Sigmoid colon (tissue), 3 donors: Measurements from ENCODE around the gene APOB.

ENCODE experiments used
- POLR2A ChIP-seq, 2 donors: fragments of 450-650 bp; IDR thresholded peaks; one replicate each; pipeline ENCODE4 v1.6.1; 2016; ENCODE audit warnings: antibody characterized with exemption in 2 of 2, mild to moderate bottlenecking in 2 of 2, moderate library complexity in 2 of 2
- TF ChIP-seq, protein P1 (sequence below), 4 experiments: fragments of 450-650 bp in 3 of 4; fragments of 200-600 bp in 1 of 4; IDR thresholded peaks; one replicate each; pipeline ENCODE4 v1.5.1; 2016 to 2019; ENCODE audit warnings: antibody characterized with exemption in 4 of 4, mild to moderate bottlenecking in 3 of 4, moderate library complexity in 2 of 4

DNA sequence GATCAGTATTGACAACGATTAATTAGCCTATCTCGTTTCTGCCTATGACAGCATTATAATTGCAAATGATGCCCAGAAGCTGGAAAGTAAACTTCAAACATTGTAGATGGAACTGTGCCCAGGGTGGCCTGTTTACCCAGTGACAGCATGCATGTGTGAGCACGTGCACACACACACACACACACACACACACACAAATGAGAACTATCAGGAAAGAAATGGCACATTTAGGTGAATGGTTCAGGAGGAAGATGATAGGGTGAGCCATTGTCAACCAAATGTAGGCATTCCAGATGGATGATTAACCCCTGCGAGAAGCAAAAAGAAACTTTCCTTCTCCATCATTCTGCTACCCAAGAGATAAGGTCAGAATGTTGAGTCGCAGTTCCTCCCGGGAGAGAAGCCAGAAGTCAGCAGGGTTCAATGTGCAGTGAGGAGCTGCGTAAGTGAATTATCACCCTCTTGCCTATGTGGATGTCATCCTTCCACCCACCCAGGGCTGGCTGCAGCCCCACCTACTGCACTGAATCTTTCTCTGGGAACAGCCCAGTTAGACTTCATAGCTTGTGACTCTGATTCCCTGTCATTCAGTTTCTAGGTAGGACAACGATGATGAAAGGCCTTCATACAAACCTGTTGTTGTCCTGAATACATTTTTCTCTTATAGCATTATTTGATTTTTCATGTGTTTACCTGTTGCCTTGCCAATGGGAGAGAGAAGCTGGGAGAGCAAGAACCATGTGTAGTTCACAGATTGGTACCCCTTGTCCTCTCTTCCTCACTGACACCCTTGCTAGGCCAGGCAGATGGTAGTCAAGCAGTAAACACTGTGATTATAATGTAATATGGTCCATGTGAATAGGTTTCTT is 3.5 kb upstream of the APOB start:
- no peak for TF ChIP-seq POLR2A (IDR thresholded peaks at IDR 0.05)
- TF ChIP-seq, protein P1, sequence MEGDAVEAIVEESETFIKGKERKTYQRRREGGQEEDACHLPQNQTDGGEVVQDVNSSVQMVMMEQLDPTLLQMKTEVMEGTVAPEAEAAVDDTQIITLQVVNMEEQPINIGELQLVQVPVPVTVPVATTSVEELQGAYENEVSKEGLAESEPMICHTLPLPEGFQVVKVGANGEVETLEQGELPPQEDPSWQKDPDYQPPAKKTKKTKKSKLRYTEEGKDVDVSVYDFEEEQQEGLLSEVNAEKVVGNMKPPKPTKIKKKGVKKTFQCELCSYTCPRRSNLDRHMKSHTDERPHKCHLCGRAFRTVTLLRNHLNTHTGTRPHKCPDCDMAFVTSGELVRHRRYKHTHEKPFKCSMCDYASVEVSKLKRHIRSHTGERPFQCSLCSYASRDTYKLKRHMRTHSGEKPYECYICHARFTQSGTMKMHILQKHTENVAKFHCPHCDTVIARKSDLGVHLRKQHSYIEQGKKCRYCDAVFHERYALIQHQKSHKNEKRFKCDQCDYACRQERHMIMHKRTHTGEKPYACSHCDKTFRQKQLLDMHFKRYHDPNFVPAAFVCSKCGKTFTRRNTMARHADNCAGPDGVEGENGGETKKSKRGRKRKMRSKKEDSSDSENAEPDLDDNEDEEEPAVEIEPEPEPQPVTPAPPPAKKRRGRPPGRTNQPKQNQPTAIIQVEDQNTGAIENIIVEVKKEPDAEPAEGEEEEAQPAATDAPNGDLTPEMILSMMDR (IDR thresholded peaks at IDR 0.05), result no peak
